IMR-90 (cell line): ENCODE measurements around the gene SREK1IP1. TPM values are rescaled to one million over a fixed set of nuclear protein-coding genes. Genes with fewer than 3 reads are reported as not detected.

Source experiments
- ATAC-seq: fragments of 200-7000 bp; cut with Tn5 transposase; 2 replicates; pipeline ENCODE4 v1.9.1; 2020; ENCODE audit warnings: low read depth, mild to moderate bottlenecking, moderate library complexity
- BruUV-seq: library from RNA; stranded (reverse); fragments of 400-500 nt; replicated peaks from 2 replicates; lab custom pipeline; 2021; lab: Mats Ljungman, UMichigan
- CTCF ChIA-PET: fragments of 300-600 bp; formaldehyde crosslinking; extraction: SDS; loops from one replicate; lab custom pipeline; 2021; ENCODE audit warnings: antibody characterized with exemption; lab: Yijun Ruan, JAX
- POLR2A ChIA-PET: fragments of 300-600 bp; sonication (Branson Sonifier 250); formaldehyde crosslinking; loops from one replicate; lab custom pipeline; 2022; ENCODE audit warnings: antibody characterized with exemption; ENCODE audit not compliant: unreplicated experiment; lab: Charles Lee
- DNase-seq: peaks from one replicate; pipeline ENCODE4 v3.0.0; 2013
- H2AFZ ChIP-seq: replicated peaks from 2 replicates; pipeline ENCODE3; 2013; ENCODE audit warnings: low read length, mild to moderate bottlenecking; ENCODE audit not compliant: poor library complexity
- H2AK5ac ChIP-seq: 2 replicates; pipeline ENCODE4 v1.6.1; 2013; ENCODE audit warnings: low read depth, low read length, inconsistent platforms
- H2AK9ac ChIP-seq: replicated peaks from 2 replicates; pipeline ENCODE3; 2013; ENCODE audit warnings: mild to moderate bottlenecking, low read depth, low read length, moderate library complexity; ENCODE audit not compliant: poor library complexity
- H2BK120ac ChIP-seq: 2 replicates; pipeline ENCODE4 v1.6.1; 2013; ENCODE audit warnings: low read depth, low read length, inconsistent platforms
- H2BK15ac ChIP-seq: 3 replicates; pipeline ENCODE4 v1.6.1; 2013; ENCODE audit warnings: low read depth, low read length, inconsistent platforms
- H2BK20ac ChIP-seq: 2 replicates; pipeline ENCODE4 v1.6.1; 2013; ENCODE audit warnings: low read depth, mild to moderate bottlenecking, inconsistent platforms, low read length, moderate library complexity
- H2BK5ac ChIP-seq: 2 replicates; pipeline ENCODE4 v1.6.1; 2013; ENCODE audit warnings: mild to moderate bottlenecking, low read depth, low read length, inconsistent platforms; ENCODE audit not compliant: poor library complexity, severe bottlenecking
- H3K14ac ChIP-seq: replicated peaks from 2 replicates; pipeline ENCODE4 v1.6.1; 2013; ENCODE audit warnings: low read depth, low read length, inconsistent platforms
- H3K18ac ChIP-seq: 2 replicates; pipeline ENCODE4 v1.6.1; 2013; ENCODE audit warnings: low read depth, low read length, control low read depth
- H3K23ac ChIP-seq: 2 replicates; pipeline ENCODE4 v1.6.1; 2013; ENCODE audit warnings: low read depth, low read length, inconsistent platforms
- H3K27ac ChIP-seq: 2 replicates; pipeline ENCODE4 v1.5.1; 2013; ENCODE audit warnings: mild to moderate bottlenecking, control low read depth, low read length; ENCODE audit not compliant: insufficient read depth
- H3K27me3 ChIP-seq: 2 replicates; pipeline ENCODE4 v1.6.1; 2013; ENCODE audit warnings: low read length; ENCODE audit not compliant: control insufficient read depth, insufficient read depth
- H3K36me3 ChIP-seq: 2 replicates; pipeline ENCODE4 v1.6.1; 2013; ENCODE audit warnings: low read length, mixed read lengths; ENCODE audit not compliant: control insufficient read depth, insufficient read depth
- H3K4ac ChIP-seq: 2 replicates; pipeline ENCODE4 v1.6.1; 2013; ENCODE audit warnings: low read depth, low read length, inconsistent platforms
- H3K4me1 ChIP-seq: 2 replicates; pipeline ENCODE4 v1.6.1; 2013; ENCODE audit warnings: low read length, mixed read lengths; ENCODE audit not compliant: control insufficient read depth, insufficient read depth
- H3K4me2 ChIP-seq: 2 replicates; pipeline ENCODE4 v1.6.1; 2013; ENCODE audit warnings: low read depth, mild to moderate bottlenecking, control low read depth, low read length, moderate library complexity
- H3K4me3 ChIP-seq: 2 replicates; pipeline ENCODE4 v1.5.1; 2013; ENCODE audit warnings: low read depth, mild to moderate bottlenecking, control low read depth, low read length, moderate library complexity; ENCODE audit not compliant: insufficient read depth
- H3K56ac ChIP-seq: 2 replicates; pipeline ENCODE4 v1.6.1; 2013; ENCODE audit warnings: low read length, inconsistent platforms; ENCODE audit not compliant: insufficient read depth; ENCODE audit errors: extremely low read depth
- H3K79me1 ChIP-seq, 2 experiments: 2 replicates each; pipeline ENCODE4 v1.6.1; 2013; ENCODE audit warnings: low read length in 2 of 2, inconsistent platforms in 1 of 2, low read depth in 1 of 2
- H3K9ac ChIP-seq: 2 replicates; pipeline ENCODE4 v1.6.1; 2013; ENCODE audit warnings: low read depth, low read length, control low read depth
- H3K9me1 ChIP-seq: 2 replicates; pipeline ENCODE4 v1.6.1; 2013; ENCODE audit warnings: low read length, inconsistent platforms; ENCODE audit not compliant: insufficient read depth
- H3K9me3 ChIP-seq: 2 replicates; pipeline ENCODE4 v1.6.1; 2013; ENCODE audit warnings: low read length; ENCODE audit not compliant: control insufficient read depth, insufficient read depth
- H4K20me1 ChIP-seq: 2 replicates; pipeline ENCODE4 v1.6.1; 2013; ENCODE audit warnings: low read length, inconsistent platforms; ENCODE audit not compliant: insufficient read depth
- H4K5ac ChIP-seq: 2 replicates; pipeline ENCODE4 v1.6.1; 2013; ENCODE audit warnings: mild to moderate bottlenecking, low read depth, low read length, control low read depth
- H4K8ac ChIP-seq, 2 experiments: 2 replicates each; pipeline ENCODE4 v1.6.1; 2013; ENCODE audit warnings: low read depth in 2 of 2, low read length in 2 of 2, control low read depth in 1 of 2, inconsistent platforms in 1 of 2
- H4K91ac ChIP-seq: 2 replicates; pipeline ENCODE4 v1.6.1; 2013; ENCODE audit warnings: low read depth, low read length, inconsistent platforms; ENCODE audit not compliant: insufficient read depth
- CEBPB ChIP-seq: IDR thresholded peaks from 2 replicates; pipeline ENCODE4 v1.6.1; 2012; ENCODE audit warnings: low read depth, low read length, improper control_type of control experiment
- CHD1 ChIP-seq: IDR thresholded peaks from 2 replicates; pipeline ENCODE4 v1.6.1; 2012; ENCODE audit warnings: low read depth, low read length, improper control_type of control experiment
- FOS ChIP-seq: fragments of 150-350 bp; IDR thresholded peaks from 2 replicates; pipeline ENCODE4 v1.6.1; 2016; ENCODE audit warnings: low read depth, low read length
- NFE2L2 ChIP-seq: fragments of 150-350 bp; IDR thresholded peaks from 2 replicates; pipeline ENCODE4 v1.6.1; 2016; ENCODE audit warnings: low read depth, mild to moderate bottlenecking, low read length
- POLR2A ChIP-seq: IDR thresholded peaks from 2 replicates; pipeline ENCODE4 v1.6.1; 2012; ENCODE audit warnings: mild to moderate bottlenecking, low read depth, low read length
- RAD21 ChIP-seq: IDR thresholded peaks from 2 replicates; pipeline ENCODE4 v1.6.1; 2012; ENCODE audit warnings: low read length, improper control_type of control experiment
- RFX5 ChIP-seq: IDR thresholded peaks from 2 replicates; pipeline ENCODE4 v1.8.0; 2012; ENCODE audit warnings: low read depth, mild to moderate bottlenecking, low read length, moderate library complexity
- SMC3 ChIP-seq: fragments of 150-350 bp; IDR thresholded peaks from 2 replicates; pipeline ENCODE4 v1.6.1; 2016; ENCODE audit warnings: low read depth, mild to moderate bottlenecking, antibody characterized with exemption, low read length, moderate library complexity
- WGBS, 2 experiments: methylation state at CpG; one replicate each; pipeline versions ENCODE4 v1.1.5 to v1.1.7; 2013; ENCODE audit warnings: missing lambda C conversion rate in 2 of 2; ENCODE audit not compliant: insufficient read length in 1 of 2; ENCODE audit errors: extremely low coverage in 2 of 2; 5-methylcytosine and 5-hydroxymethylcytosine counted together
- dilution Hi-C: fragments of 300-500 bp; cut with HindIII; formaldehyde crosslinking; loops from one replicate; pipeline ENCODE4 v1.14.3; 2018; ENCODE audit warnings: low sequenced_read_pairs; ENCODE audit not compliant: unreplicated experiment
- in situ Hi-C: fragments of 300-500 bp; cut with MboI; formaldehyde crosslinking; loops from 3 replicates; pipeline ENCODE4 v1.14.3; 2019; ENCODE audit warnings: low sequenced_read_pairs, inconsistent platforms, mixed read lengths
- intact Hi-C: fragments of 100-400 bp; cut with micrococcal nuclease; formaldehyde crosslinking; loops from 2 replicates; pipeline ENCODE4 v1.10.0; 2022
- polyA plus RNA-seq, 3 experiments: library from polyadenylated mRNA; depleted of rRNA; stranded (reverse); fragments of >200 nt; gene quantifications; 2 replicates each; pipeline ENCODE4 v1.2.3, GENCODE V29; 2012; ENCODE audit warnings: low replicate concordance in 1 of 3
- total RNA-seq: library from RNA; depleted of rRNA; stranded (reverse); fragments of >200 nt; gene quantifications from 2 replicates; pipeline ENCODE4 v1.2.3, GENCODE V29; 2012
- TF ChIP-seq, protein P1 (sequence below): conservative IDR thresholded peaks from 2 replicates; pipeline ENCODE4 v1.5.1; 2012; ENCODE audit warnings: mild to moderate bottlenecking, low read depth, low read length, improper control_type of control experiment
- TF ChIP-seq, protein P2 (sequence below): fragments of 150-350 bp; IDR thresholded peaks from 2 replicates; pipeline ENCODE4 v1.6.1; 2016; ENCODE audit warnings: low read depth, mild to moderate bottlenecking, low read length, moderate library complexity, borderline replicate concordance

The SREK1IP1 gene
- total and polyA plus RNA-seq, 2 of the 4 experiments (the other 2 are of a cell fraction): 3.3 to 6.5 TPM

DNA sequence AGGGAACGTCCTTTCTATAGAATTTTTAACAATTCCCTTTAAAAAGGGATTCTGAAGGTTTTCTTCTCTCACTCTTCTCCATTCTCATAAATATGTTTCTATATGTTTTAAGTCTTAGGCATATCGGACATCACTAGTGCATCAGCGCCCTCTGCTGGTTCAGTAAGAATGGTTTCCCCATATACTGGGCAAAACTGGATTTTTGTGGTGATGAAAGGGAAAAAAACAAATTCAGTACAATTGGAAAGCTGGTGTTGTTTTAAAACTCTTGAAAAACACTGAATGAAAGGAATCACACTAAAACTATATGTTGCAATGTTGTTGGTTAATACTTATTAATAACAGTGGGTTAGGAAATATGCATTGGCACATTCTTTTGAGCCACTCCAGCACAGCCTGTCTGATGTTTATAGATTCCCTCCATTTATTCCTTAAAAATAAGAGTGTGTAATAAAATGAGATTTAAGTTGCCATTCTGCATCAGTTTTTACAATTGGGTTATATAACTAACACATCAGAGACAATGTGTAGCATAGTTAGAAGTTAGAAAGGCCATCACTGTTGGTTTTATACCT, 16.0 kb upstream of the SREK1IP1 start:
- Histone ChIP-seq H4K20me1 (no peaks in the 10 kb centered on the region), H2BK120ac (no peak overlapping the region), H4K5ac (no peak overlapping the region), H3K27ac (no peak overlapping the region), H2AFZ (no peak overlapping the region), H3K27me3 (no peaks in the 10 kb centered on the region), H4K8ac (no peak overlapping the region), H3K4ac (no peak overlapping the region), H3K79me1 (peaks cover 0 to 2% of the 10 kb centered on the region in 2 experiments; a peak in 1 of 4 replicates), H3K4me3 (no peak overlapping the region), H3K23ac (no peak overlapping the region), H2AK9ac (no peak overlapping the region), H2BK5ac (no peak overlapping the region), H2AK5ac (no peak overlapping the region), H2BK15ac (no peak overlapping the region), H3K18ac (no peak overlapping the region), H2BK20ac (no peak overlapping the region), H3K14ac (no peak overlapping the region), H3K4me1 (no peaks in the 10 kb centered on the region), H3K56ac (no peak overlapping the region), H3K9ac (no peak overlapping the region), H3K9me3 (no peaks in the 10 kb centered on the region), H3K9me1 (no peaks in the 10 kb centered on the region), H4K91ac (no peak overlapping the region), H3K36me3 (0 out of 2 replicates have a peak, but pooled peaks cover 5% of the 10 kb centered on the region), H3K4me2 (no peak overlapping the region)
- BruUV-seq: no TSS peak
- peak; percentile 86 for DNase-seq
- TF ChIP-seq RAD21 (peak; percentile 85), NFE2L2 (no peak), RFX5 (no peak), FOS (no peak), CHD1 (no peak), POLR2A (no peak), CEBPB (0 out of 2 replicates have a peak, but pooled peaks have one; percentile 26), SMC3 (peak; percentile 74)
- TF ChIP-seq, protein P1, sequence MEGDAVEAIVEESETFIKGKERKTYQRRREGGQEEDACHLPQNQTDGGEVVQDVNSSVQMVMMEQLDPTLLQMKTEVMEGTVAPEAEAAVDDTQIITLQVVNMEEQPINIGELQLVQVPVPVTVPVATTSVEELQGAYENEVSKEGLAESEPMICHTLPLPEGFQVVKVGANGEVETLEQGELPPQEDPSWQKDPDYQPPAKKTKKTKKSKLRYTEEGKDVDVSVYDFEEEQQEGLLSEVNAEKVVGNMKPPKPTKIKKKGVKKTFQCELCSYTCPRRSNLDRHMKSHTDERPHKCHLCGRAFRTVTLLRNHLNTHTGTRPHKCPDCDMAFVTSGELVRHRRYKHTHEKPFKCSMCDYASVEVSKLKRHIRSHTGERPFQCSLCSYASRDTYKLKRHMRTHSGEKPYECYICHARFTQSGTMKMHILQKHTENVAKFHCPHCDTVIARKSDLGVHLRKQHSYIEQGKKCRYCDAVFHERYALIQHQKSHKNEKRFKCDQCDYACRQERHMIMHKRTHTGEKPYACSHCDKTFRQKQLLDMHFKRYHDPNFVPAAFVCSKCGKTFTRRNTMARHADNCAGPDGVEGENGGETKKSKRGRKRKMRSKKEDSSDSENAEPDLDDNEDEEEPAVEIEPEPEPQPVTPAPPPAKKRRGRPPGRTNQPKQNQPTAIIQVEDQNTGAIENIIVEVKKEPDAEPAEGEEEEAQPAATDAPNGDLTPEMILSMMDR: peak; percentile 84
- TF ChIP-seq, protein P2, sequence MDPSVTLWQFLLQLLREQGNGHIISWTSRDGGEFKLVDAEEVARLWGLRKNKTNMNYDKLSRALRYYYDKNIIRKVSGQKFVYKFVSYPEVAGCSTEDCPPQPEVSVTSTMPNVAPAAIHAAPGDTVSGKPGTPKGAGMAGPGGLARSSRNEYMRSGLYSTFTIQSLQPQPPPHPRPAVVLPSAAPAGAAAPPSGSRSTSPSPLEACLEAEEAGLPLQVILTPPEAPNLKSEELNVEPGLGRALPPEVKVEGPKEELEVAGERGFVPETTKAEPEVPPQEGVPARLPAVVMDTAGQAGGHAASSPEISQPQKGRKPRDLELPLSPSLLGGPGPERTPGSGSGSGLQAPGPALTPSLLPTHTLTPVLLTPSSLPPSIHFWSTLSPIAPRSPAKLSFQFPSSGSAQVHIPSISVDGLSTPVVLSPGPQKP: no peak
- dilution Hi-C loops (no loop called here), intact Hi-C loops (loop anchor here (1.0 kb wide), 1 partner anchor 149 kb away; no protein-coding TSS in a partner anchor), in situ Hi-C loops (loop anchor here (5.0 to 25.0 kb wide), 2 partner anchors 152 to 547 kb away; no protein-coding TSS in a partner anchor)
- WGBS, 2 experiments: no CpG with 5 or more reads among the region's 3 CpGs
- ChIA-PET CTCF (interaction anchor here (0.6 to 1.7 kb wide), 8 partner anchors 11 to 698 kb away, joined by 3 to 6 read pairs (median 4); no protein-coding TSS in a partner anchor), POLR2A (no interaction called here)
- peak; percentile 93 for ATAC-seq
